HepG2 (cell line): ENCODE measurements around the gene SF1. TPM values are rescaled to one million over a fixed set of nuclear protein-coding genes. Genes with fewer than 3 reads are reported as not detected.
A peak's percentile ranks its signal among the peaks of the same experiment; 100 is the strongest.

Experiments used
- AHDC1 ChIP-seq: sonication (generic); formaldehyde crosslinking; IDR thresholded peaks from 2 replicates; pipeline ENCODE4 v1.5.1; 2020; ENCODE audit warnings: mild to moderate bottlenecking, missing genetic modification reagents, borderline replicate concordance
- CC2D1A ChIP-seq: sonication (generic); formaldehyde crosslinking; IDR thresholded peaks from 2 replicates; pipeline ENCODE4 v1.8.1; 2023; ENCODE audit warnings: mild to moderate bottlenecking, missing genetic modification reagents
- GABPA ChIP-seq, 2 experiments: IDR thresholded peaks; 2 replicates each; pipeline ENCODE4 v1.6.1; 2011 to 2016; ENCODE audit warnings: low read depth in 2 of 2, low read length in 1 of 2, missing biosample characterization in 1 of 2, missing genetic modification characterization in 1 of 2
- HMGXB3 ChIP-seq: sonication (generic); formaldehyde crosslinking; IDR thresholded peaks from 2 replicates; pipeline ENCODE4 v1.4.0; 2020; ENCODE audit warnings: missing genetic modification reagents, borderline replicate concordance
- JDP2 ChIP-seq: sonication (generic); formaldehyde crosslinking; IDR thresholded peaks from 2 replicates; pipeline ENCODE4 v1.8.1; 2022; ENCODE audit warnings: missing genetic modification reagents, borderline replicate concordance
- KDM1A ChIP-seq: IDR thresholded peaks from 2 replicates; pipeline ENCODE4 v1.6.1; 2016; ENCODE audit warnings: missing compliant biosample characterization
- NR2F6 ChIP-seq, 2 experiments: IDR thresholded peaks; 2 replicates each; pipeline ENCODE4 v1.6.1; 2016; ENCODE audit warnings: antibody characterized with exemption in 1 of 2, mild to moderate bottlenecking in 1 of 2
- TARDBP ChIP-seq: sonication (generic); formaldehyde crosslinking; IDR thresholded peaks from 2 replicates; pipeline ENCODE4 v1.8.0; 2022; ENCODE audit warnings: mild to moderate bottlenecking, missing genetic modification reagents
- TERF1 ChIP-seq: sonication (generic); formaldehyde crosslinking; IDR thresholded peaks from 2 replicates; pipeline ENCODE4 v1.8.0; 2022; ENCODE audit warnings: mild to moderate bottlenecking, missing genetic modification reagents, moderate library complexity
- ZNF337 ChIP-seq: sonication (generic); formaldehyde crosslinking; IDR thresholded peaks from 2 replicates; pipeline ENCODE4 v1.5.1; 2020; ENCODE audit warnings: missing genetic modification reagents, low read depth, mild to moderate bottlenecking, borderline replicate concordance
- ZNF792 ChIP-seq: IDR thresholded peaks from 2 replicates; pipeline ENCODE4 v1.6.1; 2016
- polyA plus RNA-seq, 8 experiments: library from polyadenylated mRNA; depleted of rRNA in 3 of 8; stranded (reverse) in 7 of 8; unstranded in 1 of 8; fragments of >200 nt; fragmentation: Illumina TruSeq in 4 of 8; extraction: Trizol in 4 of 8; gene quantifications; 2 replicates each; pipeline versions ENCODE4 v1.2.1 to v1.2.3, GENCODE V29; 2011 to 2016; ENCODE audit warnings: low read depth in 4 of 8, missing spikeins in 1 of 8, mixed read lengths in 1 of 8; ENCODE audit not compliant: insufficient read depth in 1 of 8
- total RNA-seq, 5 experiments: library from RNA; depleted of rRNA; stranded (reverse); fragments of >200 nt; fragmentation: Illumina TruSeq; extraction: Trizol; gene quantifications; 2 replicates each; pipeline ENCODE4 v1.2.3, GENCODE V29; 2016; ENCODE audit warnings: low read depth in 1 of 5

Gene SF1
- total and polyA plus RNA-seq, 2 of the 13 experiments (the other 11 are each of a cell fraction or from before 2014, with no cell fraction given) = 55.5 to 70.4 TPM

GRCh38 chr11:64810271-64810890 is 32.0 kb upstream of the SF1 start, which contains the start of gene MEN1 (continued):
- TF ChIP-seq TERF1 (no peak), GABPA (IDR thresholded peaks at IDR 0.05; ENCODE audit: low read depth, low read length) (peak; percentile 71), GABPA (CRISPR knock-in tag; IDR thresholded peaks at IDR 0.05; ENCODE audit: low read depth) (peak; percentile 92), KDM1A (no peak), HMGXB3 (CRISPR knock-in tag) (peak; percentile 98), AHDC1 (no peak), NR2F6 (IDR thresholded peaks at IDR 0.05) (peak; percentile 19; the same call in 1 of the 2 replicates), NR2F6 (CRISPR knock-in tag; IDR thresholded peaks at IDR 0.05) (no peak; the same call in none of the 2 replicates), ZNF792 (peak; percentile 36; the same call in 1 of the 2 replicates), JDP2 (CRISPR knock-in tag) (no peak), TARDBP (CRISPR knock-in tag) (peak; percentile 71), CC2D1A (no peak), ZNF337 (CRISPR knock-in tag) (no peak)
